ENCODE data around the gene ARL8A. TPM values are rescaled to one million over a fixed set of nuclear protein-coding genes. Genes with fewer than 3 reads are reported as not detected.

ARL8A gene
- total RNA-seq, 1 donor from 2014 or later: 25.5 TPM

- no peak for DNase-seq (ENCODE audit: extremely low spot score in 2 of 2)
- TF ChIP-seq, protein P1, sequence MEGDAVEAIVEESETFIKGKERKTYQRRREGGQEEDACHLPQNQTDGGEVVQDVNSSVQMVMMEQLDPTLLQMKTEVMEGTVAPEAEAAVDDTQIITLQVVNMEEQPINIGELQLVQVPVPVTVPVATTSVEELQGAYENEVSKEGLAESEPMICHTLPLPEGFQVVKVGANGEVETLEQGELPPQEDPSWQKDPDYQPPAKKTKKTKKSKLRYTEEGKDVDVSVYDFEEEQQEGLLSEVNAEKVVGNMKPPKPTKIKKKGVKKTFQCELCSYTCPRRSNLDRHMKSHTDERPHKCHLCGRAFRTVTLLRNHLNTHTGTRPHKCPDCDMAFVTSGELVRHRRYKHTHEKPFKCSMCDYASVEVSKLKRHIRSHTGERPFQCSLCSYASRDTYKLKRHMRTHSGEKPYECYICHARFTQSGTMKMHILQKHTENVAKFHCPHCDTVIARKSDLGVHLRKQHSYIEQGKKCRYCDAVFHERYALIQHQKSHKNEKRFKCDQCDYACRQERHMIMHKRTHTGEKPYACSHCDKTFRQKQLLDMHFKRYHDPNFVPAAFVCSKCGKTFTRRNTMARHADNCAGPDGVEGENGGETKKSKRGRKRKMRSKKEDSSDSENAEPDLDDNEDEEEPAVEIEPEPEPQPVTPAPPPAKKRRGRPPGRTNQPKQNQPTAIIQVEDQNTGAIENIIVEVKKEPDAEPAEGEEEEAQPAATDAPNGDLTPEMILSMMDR (IDR thresholded peaks at IDR 0.05): no peak
- TF ChIP-seq POLR2A (IDR thresholded peaks at IDR 0.05) (no peak), POLR2AphosphoS5 (IDR thresholded peaks at IDR 0.05; ENCODE audit: insufficient read depth in 1 of 2, low read depth in 1 of 2) (no peak)
- Histone ChIP-seq H3K27ac (no peak overlapping the region), H3K36me3 (no peaks in the 10 kb centered on the region), H3K4me3 (no peak overlapping the region), H3K27me3 (no peaks in the 10 kb centered on the region), H3K9me3 (no peaks in the 10 kb centered on the region), H3K4me1 (peaks cover 30% of the 10 kb centered on the region)
- intact Hi-C loops (cut with DNase I): no loop called here
Observed at GRCh38 chr1:202165942-202166843, 21.7 kb upstream of the ARL8A start.

GRCh38 chr1:202165267-202165941, 20.9 kb upstream of the ARL8A start:
- Histone ChIP-seq H3K4me3 (no peak overlapping the region), H3K27me3 (no peaks in the 10 kb centered on the region), H3K9me3 (no peaks in the 10 kb centered on the region), H3K4me1 (peaks cover 30% of the 10 kb centered on the region), H3K27ac (no peak overlapping the region), H3K36me3 (no peaks in the 10 kb centered on the region)
- no peak for TF ChIP-seq POLR2AphosphoS5 (IDR thresholded peaks at IDR 0.05; ENCODE audit: insufficient read depth in 1 of 2, low read depth in 1 of 2)
- TF ChIP-seq POLR2A (IDR thresholded peaks at IDR 0.05): no peak
- TF ChIP-seq, protein P1 (IDR thresholded peaks at IDR 0.05): no peak
- DNase-seq (ENCODE audit: extremely low spot score in 2 of 2): no peak
- intact Hi-C loops (cut with DNase I): no loop called here

- no peak for DNase-seq (ENCODE audit: extremely low spot score in 2 of 2)
- no peaks in the 10 kb centered on the region for H3K9me3 ChIP-seq
- H3K4me3 ChIP-seq: no peak overlapping the region
- H3K27me3 ChIP-seq: no peaks in the 10 kb centered on the region
- intact Hi-C loops (cut with DNase I): no loop called here
- H3K36me3 ChIP-seq: no peaks in the 10 kb centered on the region
- TF ChIP-seq, protein P1 (IDR thresholded peaks at IDR 0.05): no peak
- H3K27ac ChIP-seq: peak overlapping the region; percentile 18
- H3K4me1 ChIP-seq: peaks cover 30% of the 10 kb centered on the region
Observed at GRCh38 chr1:202164271-202165037, 19.9 kb upstream of the ARL8A start.

- peaks cover 26% of the 10 kb centered on the region for H3K4me1 ChIP-seq
- no peaks in the 10 kb centered on the region for H3K27me3 ChIP-seq
- H3K36me3 ChIP-seq: no peaks in the 10 kb centered on the region
- peak overlapping the region; percentile 36 for H3K27ac ChIP-seq
- no peaks in the 10 kb centered on the region for H3K9me3 ChIP-seq
- intact Hi-C loops (cut with DNase I): no loop called here
- H3K4me3 ChIP-seq: no peak overlapping the region
- DNase-seq (ENCODE audit: extremely low spot score in 2 of 2): no peak
- TF ChIP-seq POLR2AphosphoS5 (IDR thresholded peaks at IDR 0.05; ENCODE audit: insufficient read depth in 1 of 2, low read depth in 1 of 2) (no peak), POLR2A (IDR thresholded peaks at IDR 0.05) (no peak)
- TF ChIP-seq, protein P1 (IDR thresholded peaks at IDR 0.05): no peak
Observed at GRCh38 chr1:202163281-202164270, 19.0 kb upstream of the ARL8A start.

All from vagina (tissue), 2 donors.